NOMO-1 treated with dmso at 0.1 percent for 144 hours (cell line): ENCODE measurements around the gene PEMT.

ENCODE experiments used
- DNase-seq: peaks from one replicate; lab custom pipeline; 2025; ENCODE audit not compliant: unreplicated experiment; lab: John Stamatoyannopoulos, UW

PEMT gene

GRCh38 chr17:17553217-17554195, 38.0 kb downstream of the PEMT start:
- no peak for DNase-seq

- DNase-seq = no peak
These were observed 38.9 kb downstream of the PEMT start for GRCh38 chr17:17552351-17553216.

- DNase-seq = no peak
These were observed 40.1 kb downstream of the PEMT start for GRCh38 chr17:17551361-17551760.

- no peak for DNase-seq
These were observed 41.7 kb downstream of the PEMT start for GRCh38 chr17:17549732-17550366.

- no peak for DNase-seq
These were observed 43.5 kb downstream of the PEMT start for GRCh38 chr17:17548044-17548443.

- no peak for DNase-seq
These were observed 44.2 kb downstream of the PEMT start for GRCh38 chr17:17547210-17547764.

GRCh38 chr17:17546399-17547185, 44.9 kb downstream of the PEMT start:
- no peak for DNase-seq

GRCh38 chr17:17545984-17546383, 45.5 kb downstream of the PEMT start:
- DNase-seq = no peak

GRCh38 chr17:17545031-17545820, 46.3 kb downstream of the PEMT start:
- no peak for DNase-seq

- DNase-seq = no peak
These were observed 48.4 kb downstream of the PEMT start for GRCh38 chr17:17542906-17543635.

- DNase-seq = no peak
These were observed 49.9 kb downstream of the PEMT start for GRCh38 chr17:17541640-17542001.

GRCh38 chr17:17540935-17541639, 50.4 kb downstream of the PEMT start:
- DNase-seq = no peak

GRCh38 chr17:17540278-17540906, 51.1 kb downstream of the PEMT start:
- no peak for DNase-seq

GRCh38 chr17:17539591-17539990, 51.9 kb downstream of the PEMT start:
- no peak for DNase-seq

GRCh38 chr17:17538417-17539391, 52.8 kb downstream of the PEMT start:
- DNase-seq = no peak

GRCh38 chr17:17537311-17538099, 54.0 kb downstream of the PEMT start:
- DNase-seq = no peak
